NCI-H2171 treated with DMSO at 0.1 percent for 48 hours (cell line): ENCODE data around the gene TMEM231.
"Not testable (repeated sequence)": the region's sequence is repeated elsewhere in the genome, so short reads cannot be mapped to it uniquely, and the experiment has no call there.

Source experiments
- DNase-seq: peaks from one replicate; lab custom pipeline; 2025; lab: John Stamatoyannopoulos, UW

The TMEM231 gene

GRCh38 chr16:75566758-75567255, 10.8 kb upstream of the TMEM231 start:
- DNase-seq = no peak

GRCh38 chr16:75566040-75566757, 10.1 kb upstream of the TMEM231 start, which contains the start of gene GABARAPL2:
Gene GABARAPL2 (plus strand): TSS chr16:75566379. CDS start chr16:75566487, 108 bp downstream.
- peak; percentile 89 for DNase-seq

DNA sequence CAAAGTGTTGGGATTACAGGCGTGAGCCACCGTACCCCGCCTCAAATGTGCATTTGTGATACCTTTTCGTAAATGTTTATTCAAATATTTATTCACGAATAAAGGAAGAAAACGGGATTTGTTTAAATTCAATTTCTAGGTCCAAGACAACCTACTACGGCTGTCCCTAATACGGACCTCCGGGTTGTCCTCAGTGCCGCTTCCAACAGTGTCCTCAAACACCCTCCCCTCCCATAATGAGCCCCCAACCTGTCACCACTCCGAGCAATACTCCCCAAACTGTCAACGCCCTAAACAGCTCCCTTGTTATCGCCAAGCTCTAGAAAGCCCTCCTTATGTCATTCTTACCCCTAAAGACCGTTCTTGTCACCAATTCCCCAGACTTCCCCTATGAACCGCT, 9.6 kb upstream of the TMEM231 start:
- no peak for DNase-seq

GRCh38 chr16:75559564-75560372, 3.7 kb upstream of the TMEM231 start:
- peak; percentile 58 for DNase-seq

DNA sequence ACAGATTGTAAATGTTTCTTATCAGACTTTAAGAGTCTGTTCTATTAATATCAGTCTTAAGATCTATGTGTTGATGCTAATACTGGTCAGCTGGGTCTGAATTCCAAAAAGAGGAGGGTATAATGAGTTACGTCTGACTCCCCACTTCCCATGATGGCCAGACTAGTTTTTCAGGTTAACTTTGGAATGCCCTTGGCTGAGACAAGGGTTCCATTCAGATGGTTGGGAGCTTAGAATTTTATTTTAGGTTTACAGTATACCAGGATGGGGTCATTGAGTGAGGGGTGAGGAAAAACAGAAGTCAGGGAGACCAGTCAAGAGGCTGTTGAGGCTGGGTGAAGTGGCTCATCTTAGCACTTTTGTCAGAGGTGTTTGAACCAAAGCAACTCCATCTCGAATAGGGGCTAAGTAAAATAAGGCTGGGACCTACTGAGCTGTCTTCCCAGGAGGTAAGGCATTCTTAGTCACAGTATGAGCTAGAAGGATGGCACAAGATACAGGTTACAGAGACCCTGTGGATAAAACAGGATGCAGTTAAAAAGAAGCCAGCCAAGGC, 2.9 kb upstream of the TMEM231 start:
- DNase-seq = no peak

DNA sequence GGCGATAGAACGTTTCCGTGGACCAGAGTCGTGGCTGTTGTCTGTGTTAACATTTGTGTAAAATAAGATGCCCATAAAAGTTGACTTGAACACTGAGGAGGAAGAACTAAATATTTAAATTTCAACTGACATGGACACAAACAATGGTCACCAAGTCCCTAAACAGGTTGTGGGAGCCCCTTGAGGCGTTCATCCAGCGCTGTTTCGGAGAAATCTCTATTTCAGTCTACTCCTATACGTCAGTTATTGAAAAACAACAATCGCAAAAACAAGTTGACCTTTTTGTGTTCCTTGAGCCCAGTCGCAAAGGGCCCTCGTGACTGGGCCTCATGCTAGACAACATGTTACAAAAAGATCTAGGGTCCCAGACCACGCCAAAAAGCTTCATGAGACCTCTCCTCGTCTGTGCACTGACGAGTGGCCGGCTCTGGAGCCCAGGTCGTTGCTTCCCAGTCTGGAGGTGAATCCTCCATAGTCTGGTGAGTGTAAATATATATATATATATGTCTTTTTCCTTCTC, 439 bp upstream of the TMEM231 start:
- no peak for DNase-seq

- DNase-seq = peak; percentile 72
These were observed 792 bp downstream of the TMEM231 start for GRCh38 chr16:75555213-75555706.

DNA sequence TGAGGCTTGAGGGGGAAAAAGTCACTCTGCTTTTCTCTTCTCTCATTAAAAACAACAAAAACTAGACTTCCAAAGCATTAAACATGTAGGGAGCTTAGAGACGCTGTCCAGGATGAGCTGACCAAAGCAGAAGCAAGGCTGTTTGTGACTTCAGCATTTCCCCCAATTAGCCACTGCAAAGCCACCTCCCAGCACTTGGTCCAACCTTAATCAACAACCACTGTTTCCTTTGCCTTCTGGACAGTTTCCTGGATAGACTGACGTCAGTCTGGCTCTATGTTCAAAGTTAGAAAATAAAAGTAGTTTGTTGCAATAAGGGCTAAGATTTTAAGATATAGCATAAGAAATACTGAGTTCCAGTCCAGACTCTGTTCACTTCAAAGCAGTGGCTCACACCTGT, 3.1 kb downstream of the TMEM231 start:
- DNase-seq = no peak

GRCh38 chr16:75550211-75550662, 5.8 kb downstream of the TMEM231 start:
- no peak for DNase-seq

DNA sequence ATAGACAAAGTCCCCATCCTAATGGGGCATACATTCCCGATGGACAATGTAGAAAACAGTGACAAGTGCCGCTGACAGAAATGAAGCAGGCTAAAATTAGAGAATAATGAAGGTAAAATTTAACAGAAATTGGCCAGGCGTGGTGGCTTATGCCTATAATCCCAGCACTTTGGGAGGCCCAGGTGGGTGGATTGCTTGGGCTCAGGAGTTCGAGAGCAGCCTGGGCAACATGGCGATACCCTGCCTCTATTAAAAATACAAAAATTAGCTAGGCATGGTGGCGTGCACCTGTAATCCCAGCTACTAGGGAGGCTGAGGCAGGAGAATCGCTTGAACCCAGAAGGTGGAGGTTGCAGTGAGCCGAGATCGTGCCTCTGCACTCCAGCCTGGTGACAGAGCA, 7.6 kb downstream of the TMEM231 start:
- not testable (repeated sequence) for DNase-seq

GRCh38 chr16:75546293-75546692, 9.8 kb downstream of the TMEM231 start:
- no peak for DNase-seq

DNA sequence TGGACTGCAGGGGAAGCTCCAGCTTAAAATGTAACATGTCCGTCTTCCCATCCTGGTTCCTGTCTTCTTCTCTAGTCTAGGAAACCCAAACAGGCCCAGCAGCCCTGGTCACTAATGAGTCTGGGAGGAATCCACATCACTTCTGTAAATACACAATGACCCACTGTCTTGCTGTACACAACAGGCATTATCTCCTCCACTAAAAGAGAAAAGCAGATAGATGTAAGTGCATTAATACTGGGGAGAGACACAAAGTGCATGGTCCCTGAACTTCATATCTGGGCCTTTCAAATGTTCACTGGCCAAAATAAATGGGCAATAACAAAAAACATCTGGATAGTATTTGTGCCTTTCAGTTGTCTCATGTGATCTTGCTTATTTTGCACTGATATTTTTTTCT, 10.2 kb downstream of the TMEM231 start:
- DNase-seq = not testable (repeated sequence)

DNA sequence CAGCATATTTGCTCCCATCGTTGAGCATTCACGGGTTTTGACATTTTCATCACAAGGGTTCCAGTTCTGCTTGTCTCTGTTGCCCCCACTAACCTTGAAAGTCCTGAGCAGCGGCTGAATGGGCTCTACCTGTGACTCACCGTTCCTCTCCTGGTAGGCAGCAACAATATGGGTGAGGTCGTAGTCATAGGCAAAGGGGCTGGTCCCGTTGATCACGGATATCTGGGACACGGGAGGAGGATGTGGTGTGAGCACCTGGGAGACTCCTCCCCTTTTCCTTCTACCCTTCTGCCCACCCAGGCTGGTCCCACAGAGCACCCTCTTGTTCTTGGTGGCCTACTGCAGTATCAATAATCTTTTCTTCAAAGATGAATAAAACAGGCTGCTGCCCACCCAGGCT, 13.6 kb downstream of the TMEM231 start:
- not testable (repeated sequence) for DNase-seq

GRCh38 chr16:75541236-75541635, 14.8 kb downstream of the TMEM231 start:
- peak; percentile 21 for DNase-seq

GRCh38 chr16:75538882-75539565, 17.0 kb downstream of the TMEM231 start:
- DNase-seq = not testable (repeated sequence)

GRCh38 chr16:75537776-75538175, 18.3 kb downstream of the TMEM231 start:
- no peak for DNase-seq

- no peak for DNase-seq
These were observed 20.2 kb downstream of the TMEM231 start, which contains the start of gene CHST5 for GRCh38 chr16:75535901-75536300. Gene CHST5 (minus strand): TSS chr16:75536108. CDS start chr16:75530384, 5,724 bp downstream.

- no peak for DNase-seq
These were observed 20.7 kb downstream of the TMEM231 start for GRCh38 chr16:75535211-75535843.

- no peak for DNase-seq
These were observed 21.4 kb downstream of the TMEM231 start for GRCh38 chr16:75534560-75535205.

GRCh38 chr16:75532791-75533190, 23.3 kb downstream of the TMEM231 start:
- DNase-seq = no peak
